ENCODE results near the gene SPTLC1.

DNA sequence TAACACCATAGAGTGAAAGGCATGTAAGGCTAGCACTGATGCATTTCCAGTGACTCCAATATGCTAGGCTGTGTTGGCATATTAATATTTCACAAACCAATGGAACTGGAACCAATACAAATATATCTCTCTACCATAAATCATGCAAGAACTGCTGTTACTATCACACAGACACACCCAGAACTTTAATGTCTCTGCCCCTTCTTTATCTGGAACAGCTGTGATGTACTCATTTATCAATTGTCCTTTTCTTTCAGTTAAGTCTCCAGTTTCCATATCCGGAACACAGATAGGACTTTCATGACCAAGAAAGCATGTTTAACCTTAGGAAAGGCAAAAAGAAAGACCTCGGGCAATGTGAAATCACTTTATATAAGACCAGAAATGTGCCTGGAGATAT is 70.3 kb downstream of the SPTLC1 start:
- TF ChIP-seq CBX8 (IDR thresholded peaks at IDR 0.05) (no peak), ZFP36 (IDR thresholded peaks at IDR 0.05; ENCODE audit: borderline replicate concordance, partially characterized antibody) (no peak), SREBF2 (IDR thresholded peaks at IDR 0.05) (no peak), MAX (IDR thresholded peaks at IDR 0.05) (no peak), TP53 (CRISPR knock-in tag; IDR thresholded peaks at IDR 0.05) (no peak), POLR2A (IDR thresholded peaks at IDR 0.05; ENCODE audit: low read length) (no peak), ATOH8 (CRISPR knock-in tag; IDR thresholded peaks at IDR 0.05; ENCODE audit: low read depth) (no peak), RNF2 (IDR thresholded peaks at IDR 0.05; ENCODE audit: borderline replicate concordance, low read depth) (no peak), RAD21 (conservative IDR thresholded peaks at IDR 0.05 in 1 of 2, IDR thresholded peaks at IDR 0.05 in 1 of 2) (no peak), FOXS1 (CRISPR knock-in tag; IDR thresholded peaks at IDR 0.05) (no peak), RCOR1 (IDR thresholded peaks at IDR 0.05; ENCODE audit: low read depth, low read length) (no peak), EP300 (IDR thresholded peaks at IDR 0.05) (no peak)
- TF ChIP-seq, protein P1, sequence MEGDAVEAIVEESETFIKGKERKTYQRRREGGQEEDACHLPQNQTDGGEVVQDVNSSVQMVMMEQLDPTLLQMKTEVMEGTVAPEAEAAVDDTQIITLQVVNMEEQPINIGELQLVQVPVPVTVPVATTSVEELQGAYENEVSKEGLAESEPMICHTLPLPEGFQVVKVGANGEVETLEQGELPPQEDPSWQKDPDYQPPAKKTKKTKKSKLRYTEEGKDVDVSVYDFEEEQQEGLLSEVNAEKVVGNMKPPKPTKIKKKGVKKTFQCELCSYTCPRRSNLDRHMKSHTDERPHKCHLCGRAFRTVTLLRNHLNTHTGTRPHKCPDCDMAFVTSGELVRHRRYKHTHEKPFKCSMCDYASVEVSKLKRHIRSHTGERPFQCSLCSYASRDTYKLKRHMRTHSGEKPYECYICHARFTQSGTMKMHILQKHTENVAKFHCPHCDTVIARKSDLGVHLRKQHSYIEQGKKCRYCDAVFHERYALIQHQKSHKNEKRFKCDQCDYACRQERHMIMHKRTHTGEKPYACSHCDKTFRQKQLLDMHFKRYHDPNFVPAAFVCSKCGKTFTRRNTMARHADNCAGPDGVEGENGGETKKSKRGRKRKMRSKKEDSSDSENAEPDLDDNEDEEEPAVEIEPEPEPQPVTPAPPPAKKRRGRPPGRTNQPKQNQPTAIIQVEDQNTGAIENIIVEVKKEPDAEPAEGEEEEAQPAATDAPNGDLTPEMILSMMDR (IDR thresholded peaks at IDR 0.05) = no peak
